Measurements from ENCODE around the gene ADAMTSL1.
"Not testable (repeated sequence)": the region's sequence is repeated elsewhere in the genome, so short reads cannot be mapped to it uniquely, and the experiment has no call there.

Gene ADAMTSL1

DNA sequence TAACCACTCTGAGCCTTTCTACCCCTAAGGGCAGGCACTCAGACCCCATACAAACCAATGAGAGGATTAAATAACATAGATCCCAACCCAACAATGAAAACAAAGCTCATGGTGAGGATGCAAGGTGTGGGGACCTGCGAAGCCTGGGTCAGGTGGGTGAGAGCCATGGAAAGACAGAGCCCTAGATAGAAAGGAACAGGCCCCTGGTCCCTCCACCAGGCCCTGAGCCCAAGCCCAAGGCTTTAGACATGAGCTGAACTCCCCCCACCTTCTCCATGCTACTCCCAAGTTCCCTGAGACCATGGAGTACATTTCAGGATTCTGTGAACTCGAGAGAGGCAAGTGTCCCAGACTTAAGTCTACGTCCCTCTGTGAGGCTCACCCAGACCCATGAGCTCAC, 452.6 kb downstream of the ADAMTSL1 start:
- FAIRE-seq: no peak
- no peak for TF ChIP-seq POLR2A (IDR thresholded peaks at IDR 0.05; ENCODE audit: low read depth, low read length)
- no peak for DNase-seq (ENCODE audit: insufficient read length, low spot score)

GRCh38 chr9:18928711-18929110, 454.8 kb downstream of the ADAMTSL1 start:
- DNase-seq (ENCODE audit: insufficient read length, low spot score) (no peak), FAIRE-seq (no peak)
- no peak for TF ChIP-seq POLR2A (IDR thresholded peaks at IDR 0.05; ENCODE audit: low read depth, low read length)

DNA sequence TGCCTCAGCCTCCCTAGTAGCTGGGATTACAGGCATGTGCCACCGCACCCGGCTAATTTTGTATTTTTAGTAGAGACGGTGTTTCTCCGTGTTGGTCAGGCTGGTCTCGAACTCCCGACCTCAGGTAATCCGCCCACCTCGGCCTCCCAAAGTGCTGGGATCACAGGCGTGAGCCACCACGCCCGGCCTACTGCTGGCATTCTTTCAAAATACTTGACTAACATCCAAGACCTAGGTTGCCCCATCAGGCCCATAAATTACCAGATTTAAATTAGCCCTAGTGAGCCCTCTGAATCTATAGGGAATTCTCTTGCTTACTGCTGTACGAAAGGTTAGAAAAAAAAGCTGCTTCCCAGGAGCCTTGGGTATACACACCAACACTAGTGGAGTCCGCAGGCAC, 456.7 kb downstream of the ADAMTSL1 start:
- DNase-seq (ENCODE audit: insufficient read length, low spot score); FAIRE-seq: not testable (repeated sequence)

DNA sequence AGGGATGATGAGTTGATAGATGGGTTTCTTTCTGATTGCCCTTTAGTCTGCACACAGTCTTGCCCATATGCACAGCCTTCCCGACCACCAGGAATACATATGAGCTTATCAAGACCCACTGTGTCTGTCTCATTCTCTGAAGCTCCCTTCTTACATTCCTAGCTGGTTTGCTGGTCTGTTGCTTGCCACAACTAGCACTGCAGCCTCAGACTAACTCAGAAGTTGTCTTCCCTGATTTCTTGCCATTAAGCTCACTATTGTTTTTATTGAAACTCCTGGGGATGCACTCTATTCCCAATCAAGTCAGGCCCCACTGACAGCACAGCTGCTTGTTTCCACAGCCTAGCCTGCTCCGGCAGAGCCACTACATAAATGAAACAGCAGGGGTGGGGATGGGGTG, 461.6 kb downstream of the ADAMTSL1 start:
- FAIRE-seq (no peak), DNase-seq (ENCODE audit: insufficient read length, low spot score) (no peak)
- TF ChIP-seq POLR2A (IDR thresholded peaks at IDR 0.05; ENCODE audit: low read depth, low read length): no peak

GRCh38 chr9:18936094-18936871, 462.3 kb downstream of the ADAMTSL1 start:
- FAIRE-seq: no peak
- TF ChIP-seq POLR2A (IDR thresholded peaks at IDR 0.05; ENCODE audit: low read depth, low read length): no peak
- no peak for DNase-seq (ENCODE audit: insufficient read length, low spot score)

GRCh38 chr9:18939943-18940342, 466.0 kb downstream of the ADAMTSL1 start:
- FAIRE-seq (no peak), DNase-seq (ENCODE audit: insufficient read length, low spot score) (no peak)
- no peak for TF ChIP-seq POLR2A (IDR thresholded peaks at IDR 0.05; ENCODE audit: low read depth, low read length)

- no peak for DNase-seq (ENCODE audit: insufficient read length, low spot score)
- TF ChIP-seq POLR2A (IDR thresholded peaks at IDR 0.05; ENCODE audit: low read depth, low read length): no peak
- FAIRE-seq: no peak
These were observed 467.2 kb downstream of the ADAMTSL1 start for GRCh38 chr9:18941060-18941740.

DNA sequence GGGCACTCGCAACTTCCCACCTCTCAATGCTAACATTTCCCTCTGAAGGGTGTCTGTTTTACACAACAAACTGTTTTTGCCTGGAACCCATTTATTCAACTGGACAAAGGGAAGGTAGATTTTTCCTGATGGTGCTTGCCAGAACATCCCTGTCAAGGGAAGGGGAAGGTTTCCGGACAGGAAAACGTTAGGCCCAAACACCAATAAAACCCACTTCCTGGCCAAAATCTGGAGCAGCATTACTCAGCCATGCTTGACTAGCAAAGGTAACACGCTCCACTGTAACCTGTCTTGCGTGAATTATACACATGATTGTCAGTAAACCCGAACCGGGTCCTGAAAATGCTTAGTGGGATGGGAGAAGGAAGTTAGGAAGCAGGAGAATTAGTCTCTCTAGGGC, 468.8 kb downstream of the ADAMTSL1 start:
- TF ChIP-seq POLR2A (IDR thresholded peaks at IDR 0.05; ENCODE audit: low read depth, low read length): no peak
- DNase-seq (ENCODE audit: insufficient read length, low spot score) (no peak), FAIRE-seq (no peak)

DNA sequence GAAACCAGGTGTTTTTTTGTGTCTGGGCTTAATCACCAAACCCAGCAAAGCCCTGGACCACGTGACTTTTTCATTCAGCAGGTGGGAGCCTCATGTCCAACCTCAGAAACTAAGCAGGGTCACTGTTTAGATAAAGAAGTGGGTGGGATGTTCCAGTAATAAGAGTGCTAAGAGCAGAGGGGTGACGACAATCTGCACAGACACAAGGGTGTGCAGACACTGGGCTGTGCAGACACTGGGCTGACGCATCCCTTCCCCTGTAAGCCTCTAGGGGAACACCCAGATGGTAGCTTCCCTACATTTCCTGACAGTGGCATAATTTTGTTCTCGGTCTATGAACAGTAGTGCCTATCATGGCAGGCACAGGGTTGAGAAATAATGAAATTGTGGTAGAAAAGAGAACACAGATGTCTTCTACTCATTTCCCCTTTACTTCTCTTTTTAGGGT, 474.0 kb downstream of the ADAMTSL1 start:
- FAIRE-seq (no peak), DNase-seq (ENCODE audit: insufficient read length, low spot score) (no peak)
- no peak for TF ChIP-seq POLR2A (IDR thresholded peaks at IDR 0.05; ENCODE audit: low read depth, low read length)

DNA sequence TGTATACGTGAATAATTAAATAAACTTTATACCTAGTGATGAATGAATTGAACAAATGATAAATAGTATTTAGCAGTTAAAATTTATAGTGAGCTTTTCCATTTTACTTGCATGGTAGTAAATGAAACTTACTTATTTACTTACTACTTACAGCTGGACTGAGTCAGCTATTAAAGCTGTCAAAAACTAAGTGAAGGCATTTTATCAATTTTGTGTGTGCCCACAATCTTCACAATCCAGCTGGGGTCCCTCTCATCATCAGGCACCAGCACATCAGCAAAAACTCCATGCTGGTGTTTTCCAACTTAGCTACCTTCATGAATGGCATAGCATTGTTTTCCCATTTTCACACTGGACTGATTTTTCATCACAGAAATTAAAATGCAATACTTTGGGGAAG, 478.0 kb downstream of the ADAMTSL1 start:
- FAIRE-seq (no peak), DNase-seq (ENCODE audit: insufficient read length, low spot score) (no peak)
- TF ChIP-seq POLR2A (IDR thresholded peaks at IDR 0.05; ENCODE audit: low read depth, low read length): no peak

- DNase-seq (ENCODE audit: insufficient read length, low spot score) (no peak), FAIRE-seq (no peak)
- TF ChIP-seq POLR2A (IDR thresholded peaks at IDR 0.05; ENCODE audit: low read depth, low read length): no peak
These were observed 481.7 kb downstream of the ADAMTSL1 start for GRCh38 chr9:18955626-18956025.

All from H54 (cell line).